HG02870 (cell line): Measurements from ENCODE around the gene SLC6A13.

ENCODE experiments used
- ATAC-seq: cut with Tn5 transposase; IDR thresholded peaks from one replicate; pipeline ENCODE4 v1.9.1; 2021; ENCODE audit warnings: mild to moderate bottlenecking, moderate library complexity; ENCODE audit not compliant: unreplicated experiment

Gene SLC6A13

DNA sequence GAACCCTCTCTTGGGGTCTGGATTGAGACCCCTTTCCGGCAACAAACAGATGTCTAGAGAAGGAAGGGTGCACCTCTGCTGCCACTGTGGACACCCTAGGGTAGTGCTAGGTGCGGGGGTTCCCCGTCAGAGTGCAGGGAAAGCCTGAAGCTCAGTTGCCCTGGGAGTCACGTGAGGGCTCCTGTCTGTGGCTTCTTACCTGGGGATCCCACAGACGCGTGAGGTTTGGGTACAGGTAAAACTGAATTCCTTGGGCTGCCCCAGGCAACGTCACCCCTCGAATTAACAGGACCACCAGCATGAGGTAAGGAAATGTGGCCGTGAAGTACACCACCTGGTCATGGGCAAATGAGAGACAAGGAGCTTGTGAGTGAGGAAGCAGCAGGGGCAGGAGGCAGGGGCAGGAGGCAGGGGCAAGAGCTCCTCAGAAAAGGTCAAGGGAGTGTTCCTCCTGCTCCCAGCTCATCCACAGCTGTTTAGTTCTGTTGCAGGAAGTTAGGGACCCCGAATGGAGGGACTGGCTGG, 27.7 kb downstream of the SLC6A13 start:
- no peak for ATAC-seq

- no peak for ATAC-seq
Observed at GRCh38 chr12:234019-234418, 28.6 kb downstream of the SLC6A13 start.

- ATAC-seq = no peak
Observed at GRCh38 chr12:233615-233968, 29.0 kb downstream of the SLC6A13 start.

DNA sequence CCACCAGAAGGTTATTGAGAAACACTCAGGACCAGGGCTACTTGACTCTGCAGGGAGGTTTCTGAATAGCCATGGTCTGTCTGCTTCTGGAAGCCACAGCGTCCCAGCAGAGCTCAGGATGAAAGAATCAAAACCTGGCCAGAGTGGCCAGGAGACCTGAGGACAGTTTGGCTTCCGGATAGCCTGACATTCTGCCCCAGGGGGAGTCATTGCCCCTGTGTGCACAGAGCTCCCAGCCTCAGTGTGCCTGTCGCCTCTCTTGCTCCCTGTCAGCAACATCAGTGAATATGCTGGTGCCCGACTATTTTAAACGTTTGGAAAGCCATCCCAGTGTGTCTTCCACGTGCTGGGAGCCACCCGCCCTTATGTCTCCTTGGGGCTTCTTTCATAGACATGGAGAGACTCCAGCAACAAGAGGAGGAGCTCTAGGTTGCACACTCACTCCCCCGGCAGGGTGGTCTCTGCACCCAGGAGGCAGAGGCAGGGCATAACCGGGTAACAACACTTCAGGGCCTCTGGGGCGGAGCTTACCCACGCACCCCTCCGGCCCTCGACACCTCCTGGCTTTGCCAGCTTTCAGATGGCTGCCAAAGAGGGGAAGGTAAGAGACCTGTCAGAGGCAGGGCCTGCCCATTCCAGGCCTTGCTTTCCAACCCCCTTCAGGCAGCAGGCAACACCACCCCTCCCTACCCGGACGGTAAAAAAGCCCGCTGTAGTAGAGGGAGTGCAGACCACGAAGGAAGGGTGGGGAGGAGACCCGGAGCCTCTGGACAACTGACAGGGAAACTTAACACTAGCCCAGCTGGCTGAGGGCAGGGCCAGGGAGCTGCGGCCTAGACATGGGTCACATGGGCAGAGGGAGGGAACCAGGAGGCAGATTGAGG, 29.7 kb downstream of the SLC6A13 start:
- ATAC-seq = no peak

- no peak for ATAC-seq
Observed at GRCh38 chr12:230925-231671, 31.5 kb downstream of the SLC6A13 start.

DNA sequence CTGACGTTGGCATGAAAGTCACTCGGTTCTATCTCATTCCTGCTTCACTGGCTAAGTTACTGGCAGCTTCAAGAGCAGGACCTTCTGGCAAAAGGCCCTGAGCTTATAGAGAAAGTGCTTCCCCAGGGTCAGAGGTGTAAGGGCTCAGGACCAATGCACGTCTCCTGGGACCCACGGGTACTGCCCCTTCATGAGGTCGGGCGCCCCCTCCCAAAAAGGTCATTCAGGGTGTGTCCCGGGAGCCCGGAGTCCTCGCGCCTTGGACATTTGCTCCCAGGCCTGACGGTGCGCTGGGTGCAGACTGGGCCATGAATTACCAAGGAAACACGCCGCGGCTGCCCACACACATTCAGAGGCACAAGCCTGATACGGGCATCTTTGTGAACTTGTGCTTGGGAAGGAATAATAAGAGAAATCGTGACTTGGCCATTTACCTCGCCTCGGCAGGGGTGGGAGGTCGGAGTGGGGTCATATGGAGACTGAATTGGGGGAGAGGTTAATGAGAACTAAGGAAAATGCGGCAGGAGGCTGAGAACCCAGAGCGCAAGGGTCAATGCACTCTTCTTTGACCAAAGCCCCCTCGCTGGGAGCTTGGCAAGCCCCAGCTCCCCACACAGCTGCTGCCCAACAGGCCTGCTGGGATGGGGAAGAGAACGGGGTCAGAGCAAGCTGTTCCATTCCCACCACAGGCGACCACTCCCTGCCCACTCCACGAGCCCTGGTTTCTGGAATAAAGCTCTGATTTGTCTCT, 33.0 kb downstream of the SLC6A13 start:
- ATAC-seq = no peak

DNA sequence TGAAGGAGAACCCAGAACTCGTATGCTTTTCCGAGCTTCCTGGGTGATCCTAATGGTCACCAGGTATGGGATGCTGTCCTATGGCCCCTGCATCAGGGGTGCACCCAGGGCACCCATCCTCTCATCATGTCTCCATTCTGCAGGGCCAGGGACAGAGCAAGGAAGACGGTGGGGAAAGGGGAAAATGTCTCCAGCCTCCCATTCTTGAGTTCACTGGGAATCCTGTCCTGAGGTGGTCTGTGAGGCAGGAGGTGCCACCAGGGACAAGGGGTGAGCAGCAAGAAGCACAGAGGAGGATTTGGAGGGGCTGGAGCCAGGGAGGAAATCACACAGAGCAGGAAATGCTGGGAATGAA, 33.8 kb downstream of the SLC6A13 start:
- ATAC-seq = no peak

DNA sequence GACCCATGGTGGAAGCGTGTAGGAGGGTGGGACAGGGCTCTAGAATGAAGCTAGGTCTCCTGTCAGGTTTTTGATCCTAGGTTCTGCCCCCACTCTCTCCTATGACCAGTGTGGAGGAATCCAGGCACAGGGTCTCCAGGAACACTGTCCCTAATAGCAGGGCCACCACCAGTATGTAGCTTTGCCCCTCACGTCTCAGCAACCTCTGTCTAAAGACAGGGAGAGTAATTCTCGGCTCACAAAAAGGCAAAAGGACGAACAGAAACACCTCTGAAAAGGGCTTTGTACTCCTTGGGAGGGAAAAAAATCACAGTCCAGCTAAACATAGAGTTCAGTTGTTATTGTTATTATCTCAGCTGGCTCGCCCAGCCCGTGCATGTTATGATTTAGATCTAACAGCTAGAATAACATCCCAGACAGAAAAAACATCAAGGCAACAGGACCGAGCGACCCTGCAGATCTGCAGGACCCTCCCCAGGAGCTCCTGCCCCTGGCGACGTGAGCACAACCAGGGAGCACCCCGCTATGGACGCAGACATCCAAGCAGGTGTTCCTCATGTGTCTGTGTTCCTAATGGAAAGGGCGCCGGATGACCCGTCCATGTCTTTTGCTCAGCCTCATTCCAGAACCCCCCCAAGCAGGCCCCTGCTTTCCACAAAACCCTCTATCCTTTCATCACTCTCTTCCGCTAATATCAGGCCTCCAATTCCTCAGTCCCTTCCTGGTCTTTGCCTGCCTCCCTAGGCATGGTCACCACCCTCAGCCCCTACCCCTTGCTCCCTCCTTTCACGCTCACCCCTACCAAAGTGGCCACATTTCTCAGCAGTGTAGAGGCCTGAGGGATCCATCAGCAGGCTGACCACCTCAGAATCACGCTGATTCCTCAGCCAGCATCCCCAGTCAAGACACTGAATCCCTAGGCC, 34.5 kb downstream of the SLC6A13 start:
- ATAC-seq = no peak

DNA sequence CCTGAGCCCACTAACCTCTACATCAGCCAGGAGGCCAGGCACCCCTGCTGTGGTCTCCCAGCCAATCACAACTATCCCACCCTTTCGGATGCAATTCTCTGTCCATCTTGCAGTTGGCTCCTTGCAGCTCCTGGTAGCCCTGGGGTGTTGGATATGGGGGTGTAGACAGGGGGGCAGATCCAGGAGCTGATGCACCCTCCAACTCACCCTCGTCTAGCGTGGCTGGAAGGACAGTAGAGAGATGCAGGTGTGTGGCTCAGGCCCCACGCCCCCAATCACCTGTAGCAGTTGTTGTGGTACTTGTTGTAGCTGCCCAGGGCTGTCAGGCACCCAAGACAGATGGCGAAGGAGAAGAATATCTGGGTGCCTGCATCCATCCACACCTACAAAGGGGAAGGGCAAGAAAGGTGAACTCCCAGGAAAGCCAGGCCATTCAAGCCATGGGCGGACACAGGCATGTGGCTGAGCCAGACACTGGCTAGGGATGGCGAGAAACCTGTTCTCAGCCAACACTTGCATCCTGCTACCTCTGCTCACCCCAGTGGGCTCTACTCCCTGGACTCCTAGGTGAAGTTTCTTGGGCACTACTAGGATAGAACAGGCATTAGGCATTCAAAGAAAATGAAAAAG, 35.2 kb downstream of the SLC6A13 start:
- no peak for ATAC-seq

GRCh38 chr12:226401-226800, 36.2 kb downstream of the SLC6A13 start:
- no peak for ATAC-seq

GRCh38 chr12:225012-225411, 37.6 kb downstream of the SLC6A13 start:
- ATAC-seq = no peak

DNA sequence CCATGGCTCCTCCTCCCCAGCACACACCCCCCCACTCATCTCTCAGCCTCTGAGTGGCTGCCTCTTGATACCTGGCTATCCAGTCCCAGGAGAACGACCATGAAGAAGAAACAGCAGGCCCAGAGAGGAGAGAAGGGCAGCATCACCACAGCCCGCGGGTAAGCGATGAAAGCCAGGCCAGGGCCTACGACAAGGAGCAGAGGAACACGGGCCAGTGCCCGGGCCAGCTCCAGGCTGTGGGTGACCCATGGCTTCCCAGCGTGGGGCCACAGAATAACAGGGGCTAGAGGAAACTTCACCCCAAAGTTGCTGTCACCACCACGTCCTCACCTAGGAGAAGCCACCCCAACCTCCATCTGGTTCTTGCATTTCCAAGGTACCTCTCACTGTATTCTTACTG, 38.3 kb downstream of the SLC6A13 start:
- no peak for ATAC-seq

DNA sequence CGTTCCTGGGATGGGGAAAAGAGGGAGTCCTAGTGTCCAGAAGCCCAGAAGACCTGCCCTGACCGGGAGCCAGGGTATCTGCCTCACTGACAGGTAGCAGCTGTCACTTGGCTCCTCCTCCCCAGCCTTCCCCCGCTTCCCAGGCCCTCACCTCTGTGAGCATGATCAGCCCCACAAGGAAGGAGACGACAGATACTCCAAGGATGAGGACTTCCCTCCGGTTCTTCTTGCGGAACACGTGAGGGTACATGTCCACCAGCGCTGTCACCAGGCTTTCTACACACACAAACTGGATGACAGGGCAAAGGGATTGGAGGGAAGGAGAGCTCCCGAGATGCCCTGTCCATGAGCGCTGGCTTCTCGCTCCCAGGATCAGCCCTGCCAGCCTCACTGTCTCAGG, 38.8 kb downstream of the SLC6A13 start:
- ATAC-seq = no peak

- no peak for ATAC-seq
Observed at GRCh38 chr12:221736-222135, 40.9 kb downstream of the SLC6A13 start.

DNA sequence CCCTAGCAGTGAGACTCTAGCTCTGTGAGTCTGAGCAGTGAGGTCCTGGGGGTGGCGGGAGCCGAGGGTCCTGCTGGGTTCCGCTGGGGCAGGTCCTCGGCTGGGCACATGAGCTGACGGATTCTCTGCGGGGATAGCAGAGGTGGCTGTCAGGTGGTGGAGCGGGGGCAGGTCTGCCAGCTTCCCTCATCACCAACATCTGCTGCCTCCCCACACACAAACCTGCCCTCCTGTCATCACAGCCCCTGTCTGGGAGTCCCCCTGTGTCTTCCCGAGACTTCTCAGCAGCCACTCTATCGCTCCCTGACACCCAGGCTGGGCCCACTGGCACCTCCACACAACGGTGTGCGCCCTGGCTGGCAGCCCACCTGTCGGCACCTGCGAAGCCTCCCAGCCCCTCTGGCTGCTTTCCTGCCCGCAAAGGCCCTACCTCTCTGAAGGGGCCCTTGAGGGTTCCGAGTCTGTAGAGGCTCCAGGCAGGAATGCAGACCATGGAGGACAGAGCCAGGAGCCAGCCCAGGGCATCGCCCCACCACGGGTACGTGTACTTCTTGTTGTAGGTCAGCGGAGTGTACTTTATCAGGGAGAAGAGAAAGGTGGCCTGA, 41.6 kb downstream of the SLC6A13 start:
- no peak for ATAC-seq

DNA sequence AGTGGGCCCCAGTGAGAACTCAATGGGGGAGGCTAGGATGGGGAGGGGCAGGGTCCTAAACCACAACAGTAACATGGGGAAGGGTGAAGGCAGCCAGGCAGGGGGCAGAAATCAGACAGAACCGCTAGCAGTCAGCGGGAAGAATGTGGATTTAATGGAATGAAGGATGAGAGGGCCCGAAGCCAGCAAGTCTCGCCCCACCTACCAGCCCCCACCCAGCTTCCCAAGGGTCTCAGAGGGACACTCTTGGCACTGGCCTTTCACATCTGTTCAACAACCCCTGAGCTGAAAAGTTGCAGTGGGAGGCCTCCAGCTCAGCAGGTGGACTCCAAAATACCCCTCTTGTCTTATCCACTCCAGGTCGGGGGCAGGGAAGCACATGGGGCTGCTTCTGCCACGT, 42.1 kb downstream of the SLC6A13 start:
- ATAC-seq = no peak

GRCh38 chr12:219891-220352, 42.7 kb downstream of the SLC6A13 start:
- no peak for ATAC-seq

- ATAC-seq = no peak
Observed at GRCh38 chr12:218728-219590, 43.7 kb downstream of the SLC6A13 start.
